Inferior parietal cortex (tissue), 1 donor: ENCODE results near the gene CEACAM4.

Source experiments
- DNase-seq: peaks from one replicate; pipeline ENCODE4 v3.0.0-alpha.2; 2016; ENCODE audit errors: extremely low spot score

CEACAM4 gene

DNA sequence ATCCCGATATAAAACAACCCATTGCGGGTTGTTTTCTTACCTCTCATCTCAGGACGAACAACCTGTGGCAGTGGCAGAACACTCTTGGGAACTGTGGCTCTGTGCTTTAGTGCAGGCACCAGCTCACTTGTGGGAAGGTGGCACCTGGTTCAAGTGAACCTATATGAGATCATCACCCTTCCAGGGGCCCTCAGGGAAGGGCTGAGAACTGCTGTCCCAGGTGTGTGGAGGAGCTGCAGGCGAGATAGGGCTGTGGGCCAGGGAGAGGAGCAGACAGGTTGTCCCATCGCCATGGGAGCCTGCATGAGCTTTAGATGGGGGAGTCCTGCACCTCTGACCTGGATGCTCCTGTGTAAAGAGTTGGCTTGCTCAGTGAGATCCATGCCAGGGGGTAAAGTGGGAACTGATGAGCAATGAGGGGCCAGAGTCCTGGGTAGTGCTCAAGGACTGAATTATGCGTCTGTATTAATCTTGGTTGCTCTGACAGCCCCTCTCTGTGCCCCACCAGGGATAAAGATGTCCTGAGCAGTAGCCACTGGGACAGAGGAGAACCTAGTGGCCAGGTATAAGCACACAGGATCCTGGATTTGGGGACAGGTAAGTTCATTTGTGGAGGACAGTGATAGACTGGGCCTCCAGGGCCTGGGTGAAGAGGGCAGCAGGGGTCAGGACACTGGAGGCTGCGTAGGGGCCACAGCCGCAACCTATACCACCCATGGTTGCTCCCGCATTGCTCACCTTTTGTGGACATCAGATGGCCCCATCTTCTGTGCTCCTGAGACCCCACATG is 8.7 kb downstream of the CEACAM4 start:
- no peak for DNase-seq

GRCh38 chr19:41616792-41617621 is 9.9 kb downstream of the CEACAM4 start:
- DNase-seq, result no peak

DNA sequence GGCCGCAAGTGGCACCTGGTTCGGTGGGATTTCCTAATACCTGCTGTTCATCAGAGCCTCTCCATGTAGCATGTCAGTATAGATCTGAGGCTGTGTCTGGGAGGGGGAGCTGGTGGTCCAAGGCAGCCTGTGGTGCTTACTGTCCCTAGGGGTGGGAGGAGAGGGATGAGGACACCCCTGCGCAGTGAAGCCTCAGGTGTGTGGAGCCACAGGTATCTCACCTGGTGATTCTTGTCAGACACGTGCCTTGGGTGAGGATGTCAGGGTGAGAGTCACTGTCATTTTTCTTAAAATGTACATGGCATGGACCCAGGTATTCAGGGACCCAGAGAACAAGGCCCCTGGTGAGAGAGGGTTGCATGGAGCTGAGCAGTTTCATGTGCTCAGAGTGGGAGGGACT is 11.7 kb downstream of the CEACAM4 start:
- DNase-seq, result no peak

DNA sequence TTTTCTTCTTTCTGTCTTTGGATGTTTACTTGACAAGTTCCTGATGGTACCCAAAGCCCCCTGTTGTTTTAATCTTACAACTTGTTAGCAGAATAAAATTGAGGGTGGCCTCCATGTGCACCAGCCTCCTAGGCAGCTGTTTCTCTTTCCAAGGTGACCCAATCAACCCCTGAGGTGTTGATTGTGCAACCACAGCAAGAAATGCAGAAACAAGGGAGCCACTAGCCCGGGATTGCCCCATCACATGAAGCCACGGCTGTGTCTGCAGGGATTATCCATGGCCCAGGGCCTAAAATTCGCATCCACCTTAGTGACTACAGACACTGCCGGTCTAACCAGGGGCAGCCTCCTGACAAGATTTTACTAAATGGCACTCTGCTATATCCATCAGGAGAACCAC is 14.4 kb downstream of the CEACAM4 start:
- DNase-seq, result no peak

DNA sequence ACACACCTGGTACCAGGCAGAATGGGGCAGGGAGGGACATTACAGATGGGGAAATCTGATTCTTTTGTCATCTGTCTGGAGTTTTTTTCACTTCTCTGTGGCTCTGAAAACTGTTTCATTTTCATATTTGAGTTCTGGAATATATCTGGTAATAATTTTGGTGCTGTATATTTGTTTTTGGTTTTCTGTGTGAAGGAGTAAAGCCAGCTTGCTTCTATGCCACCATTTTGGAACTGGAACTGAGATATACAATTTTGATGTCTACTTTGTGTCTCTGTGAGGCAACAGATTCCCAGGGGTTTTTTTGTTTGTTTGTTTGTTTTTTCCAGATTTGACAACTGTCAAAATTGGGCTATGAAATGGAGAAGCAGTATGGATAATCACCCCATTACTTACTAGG is 16.1 kb downstream of the CEACAM4 start:
- no peak for DNase-seq

GRCh38 chr19:41607668-41608067 is 19.2 kb downstream of the CEACAM4 start:
- DNase-seq, result no peak

GRCh38 chr19:41606215-41606837 is 20.5 kb downstream of the CEACAM4 start:
- no peak for DNase-seq

DNA sequence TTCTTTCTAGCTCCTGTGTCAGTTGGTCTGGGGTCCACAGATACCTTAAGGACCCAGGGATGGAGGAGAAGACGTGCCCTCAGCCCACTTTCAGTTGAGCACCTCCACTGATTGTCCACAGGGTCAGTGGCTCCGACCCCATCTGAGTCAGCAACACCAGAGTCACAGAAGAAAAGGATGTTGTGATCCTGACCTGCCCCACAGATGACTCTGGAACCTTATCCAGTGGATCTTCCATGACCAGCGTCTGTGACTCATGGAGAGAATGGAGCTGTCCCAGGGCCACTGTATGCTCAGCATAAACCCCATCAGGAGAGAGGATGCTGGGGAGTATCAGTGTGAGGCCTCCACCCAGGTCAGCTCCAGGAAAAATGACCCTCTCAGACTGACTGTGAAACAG is 22.0 kb downstream of the CEACAM4 start:
- DNase-seq, result no peak

GRCh38 chr19:41601771-41602170 is 25.1 kb downstream of the CEACAM4 start:
- no peak for DNase-seq

DNA sequence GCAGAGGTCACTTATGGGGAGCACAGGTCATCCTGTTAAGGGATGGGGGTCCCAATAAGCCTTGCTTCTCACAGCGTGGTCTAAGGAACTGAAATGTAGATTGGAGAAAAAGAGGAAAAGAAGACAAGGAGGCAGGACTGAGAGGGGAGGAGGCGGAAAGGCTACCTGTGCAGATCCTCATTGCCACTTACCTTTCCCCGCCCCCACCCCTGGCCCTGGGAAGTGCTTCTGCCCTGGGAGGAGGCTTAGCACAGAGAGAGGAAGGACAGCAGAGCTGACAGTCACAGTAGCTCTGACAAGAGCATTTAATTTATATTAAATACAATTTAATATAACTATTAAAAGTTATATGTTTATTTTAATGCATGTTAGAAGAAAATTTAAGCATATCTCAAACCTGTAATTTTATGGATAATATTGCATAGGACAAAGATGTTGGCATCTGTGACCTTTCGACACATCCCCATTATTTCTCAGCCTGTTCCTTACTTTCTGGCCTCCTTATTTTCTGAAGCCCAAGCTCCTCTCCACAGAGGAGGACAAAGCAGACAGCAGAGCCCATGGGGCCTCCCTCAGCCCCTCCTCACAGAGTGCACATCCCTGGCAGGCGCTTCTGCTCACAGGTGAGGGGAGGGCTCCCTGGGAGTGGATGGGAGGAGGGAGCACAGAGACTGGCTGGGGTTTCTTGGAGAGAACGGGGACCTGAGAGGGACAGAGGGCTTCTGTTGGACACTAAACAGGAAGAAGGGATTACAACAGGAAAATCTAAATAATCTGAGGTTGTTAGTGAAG is 27.5 kb downstream of the CEACAM4 start:
- DNase-seq, result no peak

DNA sequence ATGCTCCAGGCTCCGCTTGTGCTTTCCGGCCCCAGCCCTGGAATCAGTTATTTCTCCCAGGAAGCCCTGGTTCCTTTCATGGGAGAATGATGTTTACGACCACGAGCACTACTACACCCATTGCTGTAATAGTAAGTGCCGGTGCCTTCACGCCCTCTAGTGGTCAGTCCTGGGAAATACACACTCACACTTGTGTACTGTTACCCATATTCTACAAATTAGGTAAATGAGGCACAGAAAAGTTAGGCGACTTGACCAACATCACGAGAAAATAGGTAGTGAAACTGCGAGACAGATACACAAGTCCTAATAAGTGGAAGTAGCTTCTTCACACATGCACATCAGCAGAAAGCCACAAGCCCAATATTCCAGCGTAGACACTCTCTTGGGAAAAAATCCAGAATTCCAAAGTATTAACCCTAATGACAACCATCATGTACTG is 29.3 kb downstream of the CEACAM4 start:
- peak; percentile 73 for DNase-seq

- no peak for DNase-seq
Measured at GRCh38 chr19:41595890-41596280, 31.0 kb downstream of the CEACAM4 start.

- peak; percentile 40 for DNase-seq
Measured at GRCh38 chr19:41595258-41595889, 31.5 kb downstream of the CEACAM4 start.

DNA sequence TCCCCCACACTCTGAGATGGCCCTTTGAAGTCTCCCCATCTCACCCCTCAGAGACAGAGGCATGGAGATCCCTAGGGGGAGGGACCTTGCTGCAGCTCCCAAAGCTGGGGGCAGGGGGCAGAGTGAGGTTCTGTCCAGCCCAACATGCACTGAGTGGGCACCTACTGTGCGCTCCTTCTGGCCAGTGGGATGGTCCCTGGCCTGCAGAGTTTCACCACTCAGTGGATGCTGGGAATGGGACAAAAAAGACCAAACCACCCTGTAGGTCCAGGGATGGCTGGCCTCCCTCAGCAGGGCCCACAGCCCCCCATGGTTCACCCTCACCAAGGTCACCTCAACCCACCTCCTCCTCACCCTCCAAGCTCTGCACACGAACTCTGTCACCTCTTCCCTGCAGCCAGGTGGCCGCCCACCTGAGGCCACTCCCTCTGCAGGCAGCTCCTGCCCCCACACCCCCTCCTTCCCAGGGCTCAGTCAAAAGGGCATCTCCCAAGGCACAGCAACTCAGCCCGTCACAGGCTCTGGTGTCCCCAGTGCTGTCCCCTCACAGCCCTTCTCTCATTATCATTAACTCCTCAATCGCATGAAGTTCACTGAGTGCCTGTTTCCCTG is 34.8 kb downstream of the CEACAM4 start:
- no peak for DNase-seq

DNA sequence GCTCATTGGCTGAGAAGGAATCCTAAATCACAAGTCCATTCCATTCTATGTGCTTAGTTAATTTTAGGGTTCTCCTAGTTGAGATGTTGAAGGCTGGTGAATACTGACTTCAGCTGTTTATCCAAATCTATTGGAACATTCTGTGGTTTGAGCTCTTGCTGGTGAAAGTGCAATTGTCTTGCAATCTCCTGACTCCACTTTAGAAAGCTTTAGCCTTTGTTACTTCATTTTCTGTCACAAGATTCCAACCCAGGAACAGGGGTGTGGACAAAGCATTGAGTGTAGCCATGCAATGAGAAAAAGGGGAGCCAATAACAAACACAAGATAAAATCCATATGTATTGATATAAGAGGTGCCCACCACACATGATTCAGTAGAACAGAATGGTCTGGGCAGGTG is 35.9 kb downstream of the CEACAM4 start:
- DNase-seq, result no peak

- DNase-seq, result no peak
Measured at GRCh38 chr19:41589371-41589770, 37.5 kb downstream of the CEACAM4 start.

GRCh38 chr19:41588497-41589209 is 38.2 kb downstream of the CEACAM4 start:
- DNase-seq, result no peak

DNA sequence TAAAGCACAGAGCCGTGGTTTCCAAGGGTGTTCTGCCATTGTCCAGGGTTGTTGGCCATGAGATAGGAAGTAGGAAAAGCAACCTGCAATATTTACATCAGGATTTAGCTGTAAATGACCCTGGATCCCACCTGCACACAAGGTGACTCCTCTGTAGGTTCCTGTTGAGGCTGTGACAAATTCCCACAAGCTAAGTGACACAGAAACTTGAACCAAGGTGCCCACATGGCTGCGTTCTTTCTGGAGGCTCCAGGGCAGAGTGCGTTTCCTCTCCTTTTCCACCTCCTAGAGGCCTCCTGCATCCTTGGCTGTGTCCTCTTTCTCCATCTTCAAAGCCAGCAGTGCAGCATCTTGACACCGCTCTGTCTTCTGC is 39.0 kb downstream of the CEACAM4 start:
- DNase-seq, result no peak

DNA sequence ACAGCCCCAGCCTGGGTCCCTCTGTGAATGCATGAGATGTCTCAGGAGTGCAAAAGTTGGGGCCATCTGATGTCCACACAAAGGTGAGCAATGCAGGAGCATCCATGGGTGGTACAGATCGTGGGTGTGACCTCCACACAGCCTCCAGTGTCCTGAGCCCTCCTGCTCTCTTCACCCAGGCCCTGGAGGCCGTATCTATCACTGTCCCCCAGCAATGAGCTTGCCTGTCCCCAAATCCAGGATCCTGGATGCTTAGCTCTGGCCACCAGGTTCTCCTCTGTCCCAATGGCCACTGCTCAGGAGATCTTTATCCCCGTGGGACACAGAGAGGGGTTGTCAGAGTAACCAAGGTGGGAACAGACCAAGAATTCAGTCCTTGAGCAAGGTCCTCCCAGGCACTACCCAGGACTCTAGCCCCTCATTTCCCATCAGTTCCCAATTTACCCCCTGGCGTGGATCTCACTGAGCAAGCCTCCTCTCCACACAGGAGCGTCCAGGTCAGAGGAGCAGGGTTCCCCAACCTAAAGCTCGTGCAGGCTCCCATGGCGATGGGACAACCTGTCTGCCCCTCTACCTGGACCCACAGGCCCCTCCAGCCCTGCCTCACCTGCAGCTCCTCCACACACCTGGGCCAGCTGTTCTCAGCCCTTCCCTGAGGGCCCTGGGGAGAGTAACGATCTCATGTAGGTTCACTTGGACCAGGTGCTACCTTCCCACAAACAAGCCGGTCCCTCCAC is 39.6 kb downstream of the CEACAM4 start:
- no peak for DNase-seq

DNA sequence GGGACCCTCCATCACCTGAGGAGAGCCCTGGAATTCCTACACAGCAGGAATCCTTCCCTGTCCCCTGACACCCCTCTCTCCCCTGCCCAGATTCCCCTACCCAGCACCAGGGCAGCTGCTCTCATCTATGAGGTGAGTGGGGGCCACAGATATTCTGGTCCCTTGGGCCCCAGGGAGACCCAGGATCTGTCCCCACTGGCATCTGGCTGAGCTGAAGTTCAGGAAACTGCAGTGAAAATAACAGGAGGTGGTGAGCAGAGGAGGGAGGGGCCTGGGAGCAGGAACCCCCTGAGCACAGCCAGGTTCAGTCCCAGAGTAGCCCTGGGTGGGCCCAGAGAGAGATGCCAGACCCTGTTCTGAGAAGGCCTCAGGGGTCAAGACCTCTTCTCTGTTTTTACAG is 40.8 kb downstream of the CEACAM4 start:
- DNase-seq, result no peak
